H9 (cell line): ENCODE measurements around the gene LARP7. TPM values are rescaled to one million over a fixed set of nuclear protein-coding genes. Genes with fewer than 3 reads are reported as not detected.

Experiments
- DNase-seq: peaks from one replicate; pipeline ENCODE4 v3.0.0-alpha.2; 2017
- H2AFZ ChIP-seq: one replicate; pipeline ENCODE4 v1.6.1; 2013; ENCODE audit warnings: mild to moderate bottlenecking, low read length, control low read depth, moderate library complexity
- H2AK5ac ChIP-seq: 2 replicates; pipeline ENCODE4 v1.6.1; 2013; ENCODE audit warnings: low read length, control low read depth, mixed read lengths; ENCODE audit not compliant: insufficient read length
- H2BK120ac ChIP-seq: one replicate; pipeline ENCODE4 v1.6.1; 2013; ENCODE audit warnings: low read depth, mild to moderate bottlenecking, low read length, control low read depth, inconsistent platforms; ENCODE audit not compliant: poor library complexity, severe bottlenecking
- H2BK12ac ChIP-seq: 2 replicates; pipeline ENCODE4 v1.6.1; 2013; ENCODE audit warnings: low read length, control low read depth, mixed read lengths, low read depth; ENCODE audit not compliant: insufficient read length
- H2BK15ac ChIP-seq: 2 replicates; pipeline ENCODE4 v1.6.1; 2013; ENCODE audit warnings: low read depth, low read length, control low read depth
- H2BK20ac ChIP-seq: one replicate; pipeline ENCODE4 v1.6.1; 2013; ENCODE audit warnings: low read depth, mild to moderate bottlenecking, low read length, control low read depth, inconsistent platforms; ENCODE audit not compliant: poor library complexity, severe bottlenecking
- H2BK5ac ChIP-seq: 2 replicates; pipeline ENCODE4 v1.6.1; 2013; ENCODE audit warnings: low read length, control low read depth, mixed read lengths; ENCODE audit not compliant: insufficient read length
- H3K14ac ChIP-seq: 2 replicates; pipeline ENCODE4 v1.6.1; 2013; ENCODE audit warnings: low read length, control low read depth; ENCODE audit not compliant: insufficient read depth
- H3K18ac ChIP-seq: 2 replicates; pipeline ENCODE4 v1.6.1; 2013; ENCODE audit warnings: low read depth, mild to moderate bottlenecking, mixed read lengths, low read length, control low read depth; ENCODE audit not compliant: insufficient read length
- H3K23ac ChIP-seq: 2 replicates; pipeline ENCODE4 v1.6.1; 2013; ENCODE audit warnings: low read length, control low read depth, mixed read lengths, low read depth; ENCODE audit not compliant: insufficient read length
- H3K23me2 ChIP-seq: 2 replicates; pipeline ENCODE4 v1.6.1; 2013; ENCODE audit warnings: low read depth, mild to moderate bottlenecking, mixed read lengths, low read length, control low read depth; ENCODE audit not compliant: insufficient read length, poor library complexity, severe bottlenecking
- H3K27ac ChIP-seq: 2 replicates; pipeline ENCODE4 v1.5.1; 2013; ENCODE audit warnings: low read length, control low read depth, mixed read lengths, low read depth; ENCODE audit not compliant: insufficient read length
- H3K27me3 ChIP-seq: 2 replicates; pipeline ENCODE4 v1.6.1; 2013; ENCODE audit warnings: low read length, control low read depth, inconsistent platforms; ENCODE audit not compliant: insufficient read depth
- H3K4ac ChIP-seq: 2 replicates; pipeline ENCODE4 v1.6.1; 2013; ENCODE audit warnings: low read depth, mild to moderate bottlenecking, control low read depth, inconsistent platforms, low read length, moderate library complexity
- H3K4me1 ChIP-seq: 2 replicates; pipeline ENCODE4 v1.6.1; 2013; ENCODE audit warnings: low read length, control low read depth, inconsistent platforms; ENCODE audit not compliant: insufficient read depth
- H3K4me2 ChIP-seq: 2 replicates; pipeline ENCODE4 v1.6.1; 2013; ENCODE audit warnings: low read length, control low read depth, mixed read lengths; ENCODE audit not compliant: insufficient read length, insufficient read depth
- H3K56ac ChIP-seq: 2 replicates; pipeline ENCODE4 v1.6.1; 2013; ENCODE audit warnings: low read depth, mild to moderate bottlenecking, mixed read lengths, low read length, control low read depth; ENCODE audit not compliant: insufficient read length
- H3K79me1 ChIP-seq: 2 replicates; pipeline ENCODE4 v1.6.1; 2013; ENCODE audit warnings: low read depth, mild to moderate bottlenecking, moderate library complexity, low read length, control low read depth, inconsistent platforms; ENCODE audit not compliant: insufficient read depth, poor library complexity, severe bottlenecking
- H3K79me2 ChIP-seq: 2 replicates; pipeline ENCODE4 v1.6.1; 2013; ENCODE audit warnings: low read length, control low read depth, inconsistent platforms; ENCODE audit not compliant: insufficient read depth
- H3K9ac ChIP-seq: 2 replicates; pipeline ENCODE4 v1.6.1; 2013; ENCODE audit warnings: low read length, control low read depth, mixed read lengths; ENCODE audit not compliant: insufficient read length; ENCODE audit errors: extremely low read depth
- H3K9me3 ChIP-seq: one replicate; pipeline ENCODE4 v1.6.1; 2013; ENCODE audit warnings: low read depth, low read length, inconsistent platforms; ENCODE audit not compliant: control insufficient read depth
- H3T11ph ChIP-seq: one replicate; pipeline ENCODE4 v1.6.1; 2013; ENCODE audit warnings: mild to moderate bottlenecking, low read length, control low read depth, inconsistent platforms
- H4K20me1 ChIP-seq: one replicate; pipeline ENCODE4 v1.6.1; 2013; ENCODE audit not compliant: control insufficient read depth, insufficient read length, insufficient read depth
- H4K5ac ChIP-seq: 2 replicates; pipeline ENCODE4 v1.6.1; 2013; ENCODE audit warnings: low read depth, mild to moderate bottlenecking, mixed read lengths, low read length, control low read depth; ENCODE audit not compliant: insufficient read length
- H4K8ac ChIP-seq: replicated peaks from 2 replicates; pipeline ENCODE4 v1.6.1; 2013; ENCODE audit warnings: low read length, control low read depth, mixed read lengths, low read depth; ENCODE audit not compliant: insufficient read length
- H4K91ac ChIP-seq: 2 replicates; pipeline ENCODE4 v1.6.1; 2013; ENCODE audit warnings: low read depth, mild to moderate bottlenecking, moderate library complexity, mixed read lengths, low read length, control low read depth; ENCODE audit not compliant: insufficient read length
- H3K27ac Mint-ChIP-seq, 3 experiments: 2 replicates in 2 of 3; 3 replicates in 1 of 3; pipeline ENCODE4 v1.8.0; 2020 to 2021; ENCODE audit warnings: mixed read lengths in 3 of 3, mild to moderate bottlenecking in 1 of 3, moderate library complexity in 1 of 3
- H3K27me3 Mint-ChIP-seq: 2 replicates; pipeline ENCODE4 v1.8.0; 2021; ENCODE audit warnings: low read depth, mild to moderate bottlenecking, moderate library complexity, mixed read lengths
- H3K36me3 Mint-ChIP-seq, 3 experiments: 2 replicates in 2 of 3; 3 replicates in 1 of 3; pipeline ENCODE4 v1.8.0; 2020 to 2021; ENCODE audit warnings: low read depth in 3 of 3, mixed read lengths in 3 of 3; ENCODE audit not compliant: insufficient read depth in 1 of 3
- H3K4me1 Mint-ChIP-seq, 2 experiments: 2 replicates each; pipeline ENCODE4 v1.8.0; 2020; ENCODE audit warnings: mixed read lengths in 2 of 2
- H3K4me3 Mint-ChIP-seq, 2 experiments: 2 replicates in 1 of 2; 3 replicates in 1 of 2; pipeline ENCODE4 v1.8.0; 2020 to 2021; ENCODE audit warnings: mild to moderate bottlenecking in 2 of 2, mixed read lengths in 2 of 2, moderate library complexity in 1 of 2
- H3K9me3 Mint-ChIP-seq, 2 experiments: 2 replicates in 1 of 2; 3 replicates in 1 of 2; pipeline ENCODE4 v1.8.0; 2020; ENCODE audit warnings: mild to moderate bottlenecking in 2 of 2, mixed read lengths in 2 of 2, moderate library complexity in 1 of 2
- CTCF ChIP-seq: fragments of 200-600 bp; sonication (generic); conservative IDR thresholded peaks from 3 replicates; pipeline ENCODE4 v1.8.0; 2021; ENCODE audit warnings: antibody characterized with exemption, mild to moderate bottlenecking
- WGBS: extraction: QIAGEN DNeasy Blood & Tissue Kit; methylation state at CpG from one replicate; pipeline ENCODE4 v1.1.7; 2013; ENCODE audit warnings: missing lambda C conversion rate, low lambda C conversion rate, mixed read lengths; ENCODE audit not compliant: insufficient read length; ENCODE audit errors: extremely low coverage; 5-methylcytosine and 5-hydroxymethylcytosine counted together
- microRNA-seq: library from miRNA; unstranded; fragments of <30 nt; microRNA quantifications from one replicate; pipeline ENCODE4, GENCODE V29; 2020; ENCODE audit warnings: borderline microRNAs expressed
- total RNA-seq: library from RNA; stranded (reverse); gene quantifications from 2 replicates; pipeline ENCODE4 v1.2.1, GENCODE V29; 2021

Gene LARP7
- total RNA-seq, 1 experiment from 2014 or later = 37.0 TPM

- WGBS = no CpG with 5 or more reads among the region's 4 CpGs
- peaks cover 16% of the 10 kb centered on the region for H3K23me2 ChIP-seq
- no peak overlapping the region for H2AK5ac ChIP-seq
- H3K36me3 Mint-ChIP-seq = peaks cover 3 to 8% (median 8%) of the 10 kb centered on the region in 3 experiments; a peak in 6 of 7 replicates
- H2BK12ac ChIP-seq = no peak overlapping the region
- H2AFZ ChIP-seq = no peak overlapping the region
- H2BK120ac ChIP-seq = no peak overlapping the region
- H2BK20ac ChIP-seq = no peak overlapping the region
- no peak overlapping the region for H4K5ac ChIP-seq
- H2BK15ac ChIP-seq = no peak overlapping the region
- no peak overlapping the region for H3K56ac ChIP-seq
- H3K9me3 ChIP-seq = no peaks in the 10 kb centered on the region
- no peak overlapping the region for H3K4ac ChIP-seq
- peak overlapping the region; percentile 68 for H3K9ac ChIP-seq
- no peak overlapping the region for H3K14ac ChIP-seq
- H3K18ac ChIP-seq = no peak overlapping the region
- H3K27ac ChIP-seq = peak overlapping the region; percentile 80
- H3K27me3 Mint-ChIP-seq = no peaks in the 10 kb centered on the region
- no peak overlapping the region for H4K8ac ChIP-seq
- H4K91ac ChIP-seq = no peak overlapping the region
- no peaks in the 10 kb centered on the region for H4K20me1 ChIP-seq
- DNase-seq = no peak
- no peaks in the 10 kb centered on the region for H3K27me3 ChIP-seq
- H3K9me3 Mint-ChIP-seq = peaks cover 0 to 2% of the 10 kb centered on the region in 2 experiments; a peak in 3 of 5 replicates
- peak overlapping the region; percentile 15 for H2BK5ac ChIP-seq
- no peak for TF ChIP-seq CTCF
- no peak overlapping the region for H3T11ph ChIP-seq
- H3K4me2 ChIP-seq = peak overlapping the region; percentile 96
- H3K4me1 ChIP-seq = peaks cover 3% of the 10 kb centered on the region; the same call in 1 of the 2 replicates
- H3K79me2 ChIP-seq = peaks cover 17% of the 10 kb centered on the region; the same call in 1 of the 2 replicates
- no peak overlapping the region for H3K23ac ChIP-seq
- H3K27ac Mint-ChIP-seq = peak overlapping the region; percentile 94 to 100 (median 99)
- no peaks in the 10 kb centered on the region for H3K79me1 ChIP-seq
- peak overlapping the region; percentile 93 to 99 for H3K4me3 Mint-ChIP-seq
- H3K4me1 Mint-ChIP-seq = peaks cover 33 to 38% of the 10 kb centered on the region in 2 experiments
Observed at GRCh38 chr4:112706840-112707207, 69.9 kb downstream of the LARP7 start.

Small RNA genes lying within 50 kb of the gene (microRNA-seq; reads per million reads assigned to microRNA genes)
- 401,332 reads per million, percentile 100 among the genes with 10 or more reads in this experiment for gene MIR302A
- gene MIR302B = 274,105 reads per million, percentile 100 among the genes with 10 or more reads in this experiment
- gene MIR302C = 156,053 reads per million, percentile 99 among the genes with 10 or more reads in this experiment
- gene MIR302D = 117,255 reads per million, percentile 99 among the genes with 10 or more reads in this experiment
- 151 reads per million, percentile 79 among the genes with 10 or more reads in this experiment for gene MIR367

Other genes starting within 250 kb of the LARP7 start
- not detected in 2 replicates for gene NEUROG2, start 121.0 kb upstream of the LARP7 start, total RNA-seq
- 32.9 and 38.3 TPM in 2 replicates for gene ZGRF1, start 234 bp upstream of the LARP7 start, total RNA-seq